Endometrial microvascular endothelial cells (primary cell): ENCODE data around the gene ANKHD1. TPM values are rescaled to one million over a fixed set of nuclear protein-coding genes. Genes with fewer than 3 reads are reported as not detected.

Experiments used
- in situ Hi-C: cut with HindIII; loops from 2 replicates; pipeline ENCODE4 v1.10.0; 2017; ENCODE audit warnings: low sequenced_read_pairs, low pct_unique_long_range_greater_than_20kb; ENCODE audit errors: inconsistent ontology term
- total RNA-seq: library from RNA; depleted of rRNA; stranded (reverse); fragments of >200 nt; gene quantifications from one replicate; pipeline ENCODE4 v1.2.3, GENCODE V29; 2015; ENCODE audit errors: inconsistent ontology term

ANKHD1 gene
- total RNA-seq, 1 donor from 2014 or later: 41.5 TPM

GRCh38 chr5:140497897-140498296 lies 96.3 kb downstream of the ANKHD1 start:
- in situ Hi-C loops: no loop called here

GRCh38 chr5:140498591-140498990 lies 97.0 kb downstream of the ANKHD1 start:
- in situ Hi-C loops: no loop called here

GRCh38 chr5:140502834-140503233 lies 101.2 kb downstream of the ANKHD1 start:
- in situ Hi-C loops: no loop called here

GRCh38 chr5:140509898-140510297 lies 108.3 kb downstream of the ANKHD1 start:
- in situ Hi-C loops: no loop called here

- in situ Hi-C loops: no loop called here
These were observed 111.5 kb downstream of the ANKHD1 start for GRCh38 chr5:140513124-140513523.

- in situ Hi-C loops: no loop called here
These were observed 122.4 kb downstream of the ANKHD1 start for GRCh38 chr5:140524003-140524402.

- in situ Hi-C loops: no loop called here
These were observed 138.6 kb downstream of the ANKHD1 start for GRCh38 chr5:140540227-140540626.

GRCh38 chr5:140542972-140543371 lies 141.3 kb downstream of the ANKHD1 start:
- in situ Hi-C loops: no loop called here

- in situ Hi-C loops: no loop called here
These were observed 143.4 kb downstream of the ANKHD1 start for GRCh38 chr5:140544986-140545385.

- in situ Hi-C loops: no loop called here
These were observed 144.0 kb downstream of the ANKHD1 start for GRCh38 chr5:140545606-140546005.

- in situ Hi-C loops: no loop called here
These were observed 145.3 kb downstream of the ANKHD1 start for GRCh38 chr5:140546851-140547507.

- in situ Hi-C loops: no loop called here
These were observed 146.1 kb downstream of the ANKHD1 start, which contains the start of gene EIF4EBP3 for GRCh38 chr5:140547508-140548299. EIF4EBP3 (plus strand) TSS chr5:140547662; CDS start chr5:140547738, 76 bp downstream.

GRCh38 chr5:140548300-140548688 lies 146.7 kb downstream of the ANKHD1 start:
- in situ Hi-C loops: no loop called here

- in situ Hi-C loops: no loop called here
These were observed 147.2 kb downstream of the ANKHD1 start for GRCh38 chr5:140548791-140549190.

- in situ Hi-C loops: loop anchor here (25.0 kb wide), 1 partner anchor 212 kb away; the partner anchor contains the start of gene HBEGF
These were observed 147.9 kb downstream of the ANKHD1 start for GRCh38 chr5:140549237-140550144.

- in situ Hi-C loops: loop anchor here (25.0 kb wide), 1 partner anchor 213 kb away; the partner anchor contains the start of gene HBEGF
These were observed 148.8 kb downstream of the ANKHD1 start for GRCh38 chr5:140550147-140551079.

- in situ Hi-C loops: loop anchor here (25.0 kb wide), 1 partner anchor 215 kb away; the partner anchor contains the start of gene HBEGF
These were observed 150.2 kb downstream of the ANKHD1 start for GRCh38 chr5:140551872-140552271.

- in situ Hi-C loops: loop anchor here (25.0 kb wide), 1 partner anchor 216 kb away; the partner anchor contains the start of gene HBEGF
These were observed 152.0 kb downstream of the ANKHD1 start for GRCh38 chr5:140553657-140554056.
